Loucy (cell line): ENCODE measurements around the gene BICD2.

ENCODE experiments used
- CTCF ChIP-seq: fragments of 200-600 bp; sonication (generic); conservative IDR thresholded peaks from 2 replicates; pipeline ENCODE4 v1.5.1; 2014; ENCODE audit warnings: mild to moderate bottlenecking, antibody characterized with exemption, low read length
- EZH2phosphoT487 ChIP-seq: fragments of 200-600 bp; IDR thresholded peaks from 2 replicates; pipeline ENCODE4 v1.6.1; 2018; ENCODE audit warnings: antibody characterized with exemption, mild to moderate bottlenecking, moderate library complexity, borderline replicate concordance

DNA sequence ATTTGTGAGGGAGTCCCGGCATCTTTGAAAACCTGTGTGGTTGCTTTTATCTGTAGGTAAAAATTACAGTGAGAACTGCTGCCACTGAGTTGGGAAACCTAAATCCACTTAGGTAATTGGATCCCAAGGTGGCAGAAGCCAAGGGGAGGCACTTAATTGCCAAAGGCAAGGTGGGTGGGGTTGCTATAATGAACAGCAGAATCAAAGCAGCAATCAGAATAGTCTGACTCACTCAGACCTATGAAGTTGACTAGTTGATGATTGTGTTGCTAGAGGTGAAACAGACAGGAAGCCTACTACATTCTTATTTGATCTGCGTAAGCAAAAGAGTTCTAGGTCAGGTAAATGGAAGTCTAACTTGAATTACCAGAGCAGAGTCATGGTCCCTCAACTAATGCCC, 17.3 kb upstream of the BICD2 start:
- no peak for TF ChIP-seq CTCF
- TF ChIP-seq EZH2phosphoT487: no peak
